K562 (cell line): ENCODE data around the gene LTBP4. TPM values are rescaled to one million over a fixed set of nuclear protein-coding genes. Genes with fewer than 3 reads are reported as not detected.
A peak's percentile ranks its signal among the peaks of the same experiment; 100 is the strongest.

Source experiments
- BRF1 ChIP-seq: IDR thresholded peaks from 3 replicates; pipeline ENCODE4 v1.6.1; 2011; ENCODE audit warnings: borderline replicate concordance, mild to moderate bottlenecking; ENCODE audit not compliant: insufficient read length; ENCODE audit errors: extremely low read depth
- CCAR2 ChIP-seq: fragments of 200-400 bp; formaldehyde crosslinking; IDR thresholded peaks from 2 replicates; pipeline ENCODE4 v1.6.1; 2017; ENCODE audit warnings: mild to moderate bottlenecking, low read depth, low read length
- HDAC8 ChIP-seq: fragments of 450-650 bp; IDR thresholded peaks from 2 replicates; pipeline ENCODE4 v1.6.1; 2016; ENCODE audit warnings: mild to moderate bottlenecking, missing genetic modification characterization, moderate library complexity, missing compliant biosample characterization
- HNRNPK ChIP-seq: fragments of 200-400 bp; formaldehyde crosslinking; IDR thresholded peaks from one replicate; pipeline ENCODE4 v1.6.1; 2018; ENCODE audit warnings: mild to moderate bottlenecking, low read depth, low read length; ENCODE audit not compliant: poor library complexity, severe bottlenecking
- PRPF4 ChIP-seq: fragments of 200-400 bp; formaldehyde crosslinking; IDR thresholded peaks from one replicate; pipeline ENCODE4 v1.6.1; 2017; ENCODE audit warnings: low read length, low read depth, mild to moderate bottlenecking; ENCODE audit not compliant: insufficient read depth, poor library complexity, severe bottlenecking
- RFX5 ChIP-seq: IDR thresholded peaks from 2 replicates; pipeline ENCODE4 v1.6.1; 2011; ENCODE audit warnings: low read depth, mild to moderate bottlenecking, improper control_type of control experiment, low read length
- SNIP1 ChIP-seq: fragments of 450-650 bp; IDR thresholded peaks from 2 replicates; pipeline ENCODE4 v1.7.1; 2017; ENCODE audit warnings: low read depth, mild to moderate bottlenecking
- SRSF3 ChIP-seq: fragments of 200-400 bp; formaldehyde crosslinking; IDR thresholded peaks from 2 replicates; pipeline ENCODE4 v1.6.1; 2016; ENCODE audit warnings: mild to moderate bottlenecking, low read length, moderate library complexity; ENCODE audit not compliant: insufficient read depth
- ZEB2 ChIP-seq: fragments of 450-650 bp; IDR thresholded peaks from 2 replicates; pipeline ENCODE4 v1.6.1; 2016
- ZNF124 ChIP-seq: sonication (generic); formaldehyde crosslinking; IDR thresholded peaks from 2 replicates; pipeline ENCODE4 v1.8.1; 2022; ENCODE audit warnings: missing genetic modification reagents
- ZNF561 ChIP-seq: fragments of 450-650 bp; formaldehyde crosslinking; conservative IDR thresholded peaks from 2 replicates; pipeline ENCODE4 v1.4.0; 2020; ENCODE audit warnings: mild to moderate bottlenecking, moderate library complexity
- polyA plus RNA-seq, 8 experiments: library from polyadenylated mRNA; depleted of rRNA in 4 of 8; stranded (reverse) in 5 of 8; unstranded in 3 of 8; fragments of >200 nt; fragmentation: Nextera tagmentation in 2 of 8; fragmentation: Illumina TruSeq in 1 of 8; extraction: Ambion mirVana in 2 of 8; extraction: Trizol in 1 of 8; gene quantifications; 2 replicates each; pipeline versions ENCODE4 v1.2.1 to v1.2.3, GENCODE V29; 2011 to 2014; ENCODE audit warnings: inconsistent platforms in 1 of 8, missing spikeins in 1 of 8
- total RNA-seq, 7 experiments: library from RNA; depleted of rRNA in 6 of 7; stranded (reverse); fragments of >200 nt in 6 of 7; fragmentation: Illumina TruSeq in 2 of 7; extraction: Trizol in 2 of 7; gene quantifications; 2 replicates each; pipeline versions ENCODE4 v1.2.1 to v1.2.3, GENCODE V29; 2011 to 2021; ENCODE audit warnings: low replicate concordance in 1 of 7
- TF ChIP-seq, protein P1 (sequence below): IDR thresholded peaks from 2 replicates; pipeline ENCODE4 v1.6.1; 2011; ENCODE audit not compliant: insufficient read length; ENCODE audit errors: extremely low read depth
- TF ChIP-seq, protein P2 (sequence below): IDR thresholded peaks from 2 replicates; pipeline ENCODE4 v1.6.1; 2012; ENCODE audit warnings: low read depth, low read length, improper control_type of control experiment, borderline replicate concordance
- TF ChIP-seq, protein P3 (sequence below): fragments of 450-650 bp; IDR thresholded peaks from 2 replicates; pipeline ENCODE4 v1.6.1; 2016; ENCODE audit warnings: low read depth
- TF ChIP-seq, protein P4 (sequence below): fragments of 250-450 bp; sonication (Bioruptor Pico); IDR thresholded peaks from 2 replicates; pipeline ENCODE4 v1.4.0; 2020

Gene LTBP4
- total and polyA plus RNA-seq, 9 of the 15 experiments (the other 6 are each of a cell fraction or from before 2014, with no cell fraction given): 0.35 to 160 (median 31.6) TPM

DNA sequence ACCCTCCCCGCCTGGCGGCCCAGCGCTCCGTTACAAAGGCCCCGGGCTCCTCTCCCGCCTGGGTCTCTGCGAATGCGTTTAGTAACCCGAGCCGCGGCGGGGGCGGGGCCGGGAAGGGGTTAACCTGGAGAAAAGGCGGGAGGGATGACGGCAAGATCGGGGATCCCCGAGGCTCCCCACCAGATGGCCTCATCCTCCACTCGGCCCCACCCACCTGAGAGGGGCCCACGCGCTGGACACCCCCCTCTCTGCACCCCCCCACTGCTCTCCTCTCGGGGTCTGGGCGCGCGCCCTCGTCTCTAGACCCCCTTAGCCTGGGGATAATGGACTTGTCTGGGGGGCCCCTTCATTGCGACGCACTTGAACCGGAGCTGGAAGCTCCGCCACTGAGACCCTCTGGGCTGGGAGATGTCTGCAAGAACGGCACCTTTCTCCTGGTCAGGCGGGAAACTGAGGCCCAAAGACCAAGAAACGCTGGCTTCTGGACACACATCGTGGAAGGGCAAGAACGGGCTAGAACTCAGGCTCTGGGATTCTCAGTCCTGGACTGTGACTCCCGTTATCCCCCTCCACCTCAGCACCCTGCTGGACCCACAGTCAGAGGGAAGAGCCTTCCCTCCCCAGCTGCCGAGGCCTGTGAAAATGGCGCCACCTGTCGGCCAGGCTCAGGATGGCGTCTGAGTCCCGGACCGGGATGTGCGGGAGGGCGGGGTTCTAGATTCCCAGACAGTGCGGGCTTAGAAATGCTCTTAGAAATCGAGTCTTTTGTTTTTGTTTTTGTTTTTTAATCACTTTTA lies 2.9 kb upstream of the LTBP4 start (continued):
- no peak for TF ChIP-seq RFX5
- TF ChIP-seq, protein P1, sequence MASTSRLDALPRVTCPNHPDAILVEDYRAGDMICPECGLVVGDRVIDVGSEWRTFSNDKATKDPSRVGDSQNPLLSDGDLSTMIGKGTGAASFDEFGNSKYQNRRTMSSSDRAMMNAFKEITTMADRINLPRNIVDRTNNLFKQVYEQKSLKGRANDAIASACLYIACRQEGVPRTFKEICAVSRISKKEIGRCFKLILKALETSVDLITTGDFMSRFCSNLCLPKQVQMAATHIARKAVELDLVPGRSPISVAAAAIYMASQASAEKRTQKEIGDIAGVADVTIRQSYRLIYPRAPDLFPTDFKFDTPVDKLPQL: no peak
- no peak for TF ChIP-seq PRPF4
- no peak for TF ChIP-seq BRF1
- TF ChIP-seq, protein P2, sequence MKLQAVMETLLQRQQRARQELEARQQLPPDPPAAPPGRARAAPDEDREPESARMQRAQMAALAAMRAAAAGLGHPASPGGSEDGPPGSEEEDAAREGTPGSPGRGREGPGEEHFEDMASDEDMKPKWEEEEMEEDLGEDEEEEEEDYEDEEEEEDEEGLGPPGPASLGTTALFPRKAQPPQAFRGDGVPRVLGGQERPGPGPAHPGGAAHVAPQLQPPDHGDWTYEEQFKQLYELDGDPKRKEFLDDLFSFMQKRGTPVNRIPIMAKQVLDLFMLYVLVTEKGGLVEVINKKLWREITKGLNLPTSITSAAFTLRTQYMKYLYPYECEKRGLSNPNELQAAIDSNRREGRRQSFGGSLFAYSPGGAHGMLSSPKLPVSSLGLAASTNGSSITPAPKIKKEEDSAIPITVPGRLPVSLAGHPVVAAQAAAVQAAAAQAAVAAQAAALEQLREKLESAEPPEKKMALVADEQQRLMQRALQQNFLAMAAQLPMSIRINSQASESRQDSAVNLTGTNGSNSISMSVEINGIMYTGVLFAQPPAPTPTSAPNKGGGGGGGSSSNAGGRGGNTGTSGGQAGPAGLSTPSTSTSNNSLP: 0 out of 2 replicates have a peak, but pooled peaks have one; percentile 17
- no peak for TF ChIP-seq SRSF3
- TF ChIP-seq HNRNPK: no peak
- no peak for TF ChIP-seq CCAR2
- no peak for TF ChIP-seq ZNF124
- no peak for TF ChIP-seq SNIP1
- TF ChIP-seq HDAC8 (tag): no peak
- no peak for TF ChIP-seq ZEB2
- no peak for TF ChIP-seq ZNF561 (CRISPR knock-in tag)
- TF ChIP-seq, protein P3, sequence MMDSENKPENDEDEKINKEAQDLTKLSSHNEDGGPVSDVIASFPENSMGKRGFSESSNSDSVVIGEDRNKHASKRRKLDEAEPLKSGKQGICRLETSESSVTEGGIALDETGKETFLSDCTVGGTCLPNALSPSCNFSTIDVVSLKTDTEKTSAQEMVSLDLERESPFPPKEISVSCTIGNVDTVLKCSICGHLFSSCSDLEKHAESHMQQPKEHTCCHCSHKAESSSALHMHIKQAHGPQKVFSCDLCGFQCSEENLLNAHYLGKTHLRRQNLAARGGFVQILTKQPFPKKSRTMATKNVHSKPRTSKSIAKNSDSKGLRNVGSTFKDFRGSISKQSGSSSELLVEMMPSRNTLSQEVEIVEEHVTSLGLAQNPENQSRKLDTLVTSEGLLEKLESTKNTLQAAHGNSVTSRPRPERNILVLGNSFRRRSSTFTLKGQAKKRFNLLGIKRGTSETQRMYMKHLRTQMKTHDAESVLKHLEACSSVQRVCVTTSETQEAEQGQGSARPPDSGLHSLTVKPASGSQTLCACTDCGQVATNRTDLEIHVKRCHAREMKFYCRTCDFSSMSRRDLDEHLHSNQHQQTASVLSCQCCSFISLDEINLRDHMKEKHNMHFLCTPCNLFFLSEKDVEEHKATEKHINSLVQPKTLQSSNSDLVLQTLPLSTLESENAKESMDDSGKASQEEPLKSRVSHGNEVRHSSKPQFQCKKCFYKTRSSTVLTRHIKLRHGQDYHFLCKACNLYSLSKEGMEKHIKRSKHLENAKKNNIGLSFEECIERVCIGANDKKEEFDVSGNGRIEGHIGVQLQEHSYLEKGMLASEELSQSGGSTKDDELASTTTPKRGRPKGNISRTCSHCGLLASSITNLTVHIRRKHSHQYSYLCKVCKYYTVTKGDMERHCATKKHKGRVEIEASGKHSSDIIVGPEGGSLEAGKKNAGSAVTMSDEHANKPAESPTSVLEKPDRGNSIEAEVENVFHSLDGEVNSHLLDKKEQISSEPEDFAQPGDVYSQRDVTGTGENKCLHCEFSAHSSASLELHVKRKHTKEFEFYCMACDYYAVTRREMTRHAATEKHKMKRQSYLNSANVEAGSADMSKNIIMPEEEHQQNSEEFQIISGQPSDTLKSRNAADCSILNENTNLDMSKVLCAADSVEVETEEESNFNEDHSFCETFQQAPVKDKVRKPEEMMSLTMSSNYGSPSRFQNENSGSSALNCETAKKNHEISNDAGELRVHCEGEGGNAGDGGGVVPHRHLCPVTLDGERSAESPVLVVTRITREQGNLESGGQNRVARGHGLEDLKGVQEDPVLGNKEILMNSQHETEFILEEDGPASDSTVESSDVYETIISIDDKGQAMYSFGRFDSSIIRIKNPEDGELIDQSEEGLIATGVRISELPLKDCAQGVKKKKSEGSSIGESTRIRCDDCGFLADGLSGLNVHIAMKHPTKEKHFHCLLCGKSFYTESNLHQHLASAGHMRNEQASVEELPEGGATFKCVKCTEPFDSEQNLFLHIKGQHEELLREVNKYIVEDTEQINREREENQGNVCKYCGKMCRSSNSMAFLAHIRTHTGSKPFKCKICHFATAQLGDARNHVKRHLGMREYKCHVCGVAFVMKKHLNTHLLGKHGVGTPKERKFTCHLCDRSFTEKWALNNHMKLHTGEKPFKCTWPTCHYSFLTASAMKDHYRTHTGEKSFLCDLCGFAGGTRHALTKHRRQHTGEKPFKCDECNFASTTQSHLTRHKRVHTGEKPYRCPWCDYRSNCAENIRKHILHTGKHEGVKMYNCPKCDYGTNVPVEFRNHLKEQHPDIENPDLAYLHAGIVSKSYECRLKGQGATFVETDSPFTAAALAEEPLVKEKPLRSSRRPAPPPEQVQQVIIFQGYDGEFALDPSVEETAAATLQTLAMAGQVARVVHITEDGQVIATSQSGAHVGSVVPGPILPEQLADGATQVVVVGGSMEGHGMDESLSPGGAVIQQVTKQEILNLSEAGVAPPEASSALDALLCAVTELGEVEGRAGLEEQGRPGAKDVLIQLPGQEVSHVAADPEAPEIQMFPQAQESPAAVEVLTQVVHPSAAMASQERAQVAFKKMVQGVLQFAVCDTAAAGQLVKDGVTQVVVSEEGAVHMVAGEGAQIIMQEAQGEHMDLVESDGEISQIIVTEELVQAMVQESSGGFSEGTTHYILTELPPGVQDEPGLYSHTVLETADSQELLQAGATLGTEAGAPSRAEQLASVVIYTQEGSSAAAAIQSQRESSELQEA: no peak
- TF ChIP-seq, protein P4, sequence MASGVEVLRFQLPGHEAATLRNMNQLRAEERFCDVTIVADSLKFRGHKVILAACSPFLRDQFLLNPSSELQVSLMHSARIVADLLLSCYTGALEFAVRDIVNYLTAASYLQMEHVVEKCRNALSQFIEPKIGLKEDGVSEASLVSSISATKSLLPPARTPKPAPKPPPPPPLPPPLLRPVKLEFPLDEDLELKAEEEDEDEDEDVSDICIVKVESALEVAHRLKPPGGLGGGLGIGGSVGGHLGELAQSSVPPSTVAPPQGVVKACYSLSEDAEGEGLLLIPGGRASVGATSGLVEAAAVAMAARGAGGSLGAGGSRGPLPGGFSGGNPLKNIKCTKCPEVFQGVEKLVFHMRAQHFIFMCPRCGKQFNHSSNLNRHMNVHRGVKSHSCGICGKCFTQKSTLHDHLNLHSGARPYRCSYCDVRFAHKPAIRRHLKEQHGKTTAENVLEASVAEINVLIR (CRISPR knock-in tag): no peak
